ENCODE data around the gene SUB1.
"Not testable (repeated sequence)": the region's sequence is repeated elsewhere in the genome, so short reads cannot be mapped to it uniquely, and the experiment has no call there.

SUB1 gene

DNA sequence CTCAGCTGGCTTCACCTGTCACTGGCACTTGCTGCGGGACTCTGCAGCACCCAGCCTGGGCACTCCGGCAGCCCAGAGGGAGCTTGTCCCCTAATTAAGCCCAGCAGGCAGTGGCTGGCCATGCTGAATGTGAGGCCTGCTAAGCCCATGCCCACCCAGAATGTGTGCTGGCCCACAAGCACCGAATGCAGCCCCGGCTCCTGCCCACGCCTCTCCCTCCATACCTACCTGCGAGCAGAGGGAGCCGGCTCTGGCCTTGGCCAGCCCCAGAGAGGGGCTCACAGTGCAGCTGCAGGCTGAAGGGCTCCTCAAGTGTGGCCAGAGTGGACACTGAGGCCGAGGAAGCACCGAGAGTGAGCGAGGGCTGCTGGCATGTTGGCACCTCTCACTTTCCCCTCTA is 32.4 kb upstream of the SUB1 start:
- no peak for DNase-seq
- no peak overlapping the region for H3K27ac ChIP-seq
- no peaks in the 10 kb centered on the region for H3K36me3 ChIP-seq (replicated peaks)
- no peaks in the 10 kb centered on the region for H3K27me3 ChIP-seq (replicated peaks)
- TF ChIP-seq, protein P1, sequence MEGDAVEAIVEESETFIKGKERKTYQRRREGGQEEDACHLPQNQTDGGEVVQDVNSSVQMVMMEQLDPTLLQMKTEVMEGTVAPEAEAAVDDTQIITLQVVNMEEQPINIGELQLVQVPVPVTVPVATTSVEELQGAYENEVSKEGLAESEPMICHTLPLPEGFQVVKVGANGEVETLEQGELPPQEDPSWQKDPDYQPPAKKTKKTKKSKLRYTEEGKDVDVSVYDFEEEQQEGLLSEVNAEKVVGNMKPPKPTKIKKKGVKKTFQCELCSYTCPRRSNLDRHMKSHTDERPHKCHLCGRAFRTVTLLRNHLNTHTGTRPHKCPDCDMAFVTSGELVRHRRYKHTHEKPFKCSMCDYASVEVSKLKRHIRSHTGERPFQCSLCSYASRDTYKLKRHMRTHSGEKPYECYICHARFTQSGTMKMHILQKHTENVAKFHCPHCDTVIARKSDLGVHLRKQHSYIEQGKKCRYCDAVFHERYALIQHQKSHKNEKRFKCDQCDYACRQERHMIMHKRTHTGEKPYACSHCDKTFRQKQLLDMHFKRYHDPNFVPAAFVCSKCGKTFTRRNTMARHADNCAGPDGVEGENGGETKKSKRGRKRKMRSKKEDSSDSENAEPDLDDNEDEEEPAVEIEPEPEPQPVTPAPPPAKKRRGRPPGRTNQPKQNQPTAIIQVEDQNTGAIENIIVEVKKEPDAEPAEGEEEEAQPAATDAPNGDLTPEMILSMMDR (IDR thresholded peaks at IDR 0.05; ENCODE audit: low read depth, low read length, missing control alignments) = no peak
- in situ Hi-C loops (cut with HindIII; ENCODE audit: low pct_ligation_motif_present, low sequenced_read_pairs) = no loop called here
- no peak overlapping the region for H3K4me3 ChIP-seq (ENCODE audit: low read depth, low read length)

DNA sequence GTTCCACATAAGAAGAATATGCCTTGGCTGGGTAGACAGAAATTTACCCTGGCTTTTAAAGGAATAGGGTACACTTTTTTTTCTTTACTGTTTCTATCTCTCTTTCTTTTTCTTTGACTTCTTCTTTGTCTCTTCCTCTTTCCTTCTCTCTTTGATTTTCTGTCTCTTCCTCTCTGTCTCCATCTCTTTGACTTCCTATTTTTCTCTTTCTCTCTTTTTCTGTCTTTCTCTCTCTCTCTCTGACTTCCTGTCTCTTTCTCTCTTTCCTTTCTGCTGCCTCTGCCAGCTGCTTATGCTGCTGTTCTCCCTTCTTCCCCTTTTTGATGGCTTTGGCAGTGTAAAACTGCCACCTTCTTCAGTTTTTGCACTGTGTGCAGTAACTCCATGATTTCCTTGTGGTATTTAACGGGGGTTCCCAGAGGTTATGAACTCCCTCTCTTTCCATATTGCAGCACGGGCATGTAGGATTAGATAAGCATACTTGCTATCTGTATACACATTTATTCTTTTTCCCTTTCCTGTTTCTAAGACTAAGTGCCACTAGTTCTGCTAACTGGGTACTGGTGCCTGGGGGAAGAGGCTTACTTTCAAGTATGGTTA is 31.1 kb upstream of the SUB1 start:
- in situ Hi-C loops (cut with HindIII; ENCODE audit: low pct_ligation_motif_present, low sequenced_read_pairs); H3K36me3 ChIP-seq (replicated peaks); DNase-seq: not testable (repeated sequence)

DNA sequence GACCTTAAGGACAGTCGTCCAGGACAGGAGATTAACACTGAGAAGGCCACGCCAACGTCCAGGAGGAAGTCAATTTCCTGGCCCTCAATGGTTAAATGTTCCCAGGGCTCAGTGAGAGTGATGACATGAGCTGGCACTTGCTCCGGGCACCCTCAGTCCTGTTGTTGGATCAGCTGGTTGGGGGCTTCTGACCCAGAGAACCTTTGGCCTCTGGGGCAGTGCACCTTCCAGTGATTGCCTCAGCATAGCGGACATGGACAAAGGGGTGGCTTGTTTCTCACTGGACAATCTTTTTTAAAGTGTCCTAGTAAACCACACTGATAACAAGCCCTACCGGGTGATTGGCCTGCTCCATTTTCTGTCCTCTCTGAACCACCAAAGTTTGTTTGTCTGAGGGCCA is 28.8 kb upstream of the SUB1 start:
- H3K27me3 ChIP-seq (replicated peaks); H3K4me3 ChIP-seq (ENCODE audit: low read depth, low read length); H3K27ac ChIP-seq; H3K36me3 ChIP-seq (replicated peaks); in situ Hi-C loops (cut with HindIII; ENCODE audit: low pct_ligation_motif_present, low sequenced_read_pairs); DNase-seq: not testable (repeated sequence)

More for the DNA sequence above, 31.1 kb upstream of the SUB1 start:
- H3K27me3 ChIP-seq (replicated peaks); H3K27ac ChIP-seq; H3K4me3 ChIP-seq (ENCODE audit: low read depth, low read length): not testable (repeated sequence)

DNA sequence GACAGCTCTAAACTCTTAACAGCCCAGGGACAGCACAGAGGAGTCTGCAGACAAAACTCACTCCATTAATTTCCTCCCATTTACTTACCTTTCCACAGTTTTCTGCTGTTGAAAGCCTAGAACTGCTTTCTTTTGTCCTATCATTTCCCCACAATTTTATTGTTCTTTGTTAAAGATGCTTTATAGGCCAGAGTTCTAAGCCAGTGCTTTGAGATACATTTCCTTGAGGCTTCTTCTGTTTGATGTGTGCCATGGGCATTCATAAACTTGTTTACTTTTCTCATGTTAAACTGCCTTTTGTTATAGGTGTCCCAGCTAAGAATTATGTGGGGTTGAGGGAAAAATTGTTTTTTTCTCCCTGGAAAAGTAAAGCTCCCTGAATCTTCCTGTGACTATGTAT is 25.9 kb upstream of the SUB1 start:
- in situ Hi-C loops (cut with HindIII; ENCODE audit: low pct_ligation_motif_present, low sequenced_read_pairs) = no loop called here

DNA sequence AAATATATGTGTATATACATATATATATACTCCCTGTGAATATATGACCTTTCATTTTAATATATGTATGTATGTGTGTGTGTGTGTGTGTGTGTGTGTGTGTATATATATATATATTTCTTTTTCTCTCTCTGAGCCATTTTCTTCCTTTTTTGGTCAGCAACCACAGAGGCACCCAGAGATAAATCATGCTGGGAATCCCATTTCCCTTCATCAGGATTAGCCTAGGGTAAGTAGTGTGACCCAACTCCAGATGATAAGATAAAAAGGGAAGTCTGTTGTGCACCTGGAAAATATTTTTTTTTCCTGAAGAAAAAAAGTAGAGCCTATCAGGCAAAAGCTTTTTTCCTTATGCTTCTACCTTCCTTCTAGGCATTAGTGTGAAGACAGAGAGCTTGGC is 25.4 kb upstream of the SUB1 start:
- Histone ChIP-seq H3K36me3 (replicated peaks) (no peaks in the 10 kb centered on the region), H3K27me3 (replicated peaks) (no peaks in the 10 kb centered on the region), H3K4me3 (ENCODE audit: low read depth, low read length) (no peak overlapping the region), H3K27ac (no peak overlapping the region)
- TF ChIP-seq, protein P1 (IDR thresholded peaks at IDR 0.05; ENCODE audit: low read depth, low read length, missing control alignments) = no peak
- DNase-seq = no peak
- in situ Hi-C loops (cut with HindIII; ENCODE audit: low pct_ligation_motif_present, low sequenced_read_pairs) = no loop called here

More for the DNA sequence above, 25.9 kb upstream of the SUB1 start:
- H3K27ac ChIP-seq = no peak overlapping the region
- H3K27me3 ChIP-seq (replicated peaks) = no peaks in the 10 kb centered on the region
- H3K36me3 ChIP-seq (replicated peaks) = no peaks in the 10 kb centered on the region
- no peak overlapping the region for H3K4me3 ChIP-seq (ENCODE audit: low read depth, low read length)
- DNase-seq = no peak
- TF ChIP-seq, protein P1 (IDR thresholded peaks at IDR 0.05; ENCODE audit: low read depth, low read length, missing control alignments) = no peak

DNA sequence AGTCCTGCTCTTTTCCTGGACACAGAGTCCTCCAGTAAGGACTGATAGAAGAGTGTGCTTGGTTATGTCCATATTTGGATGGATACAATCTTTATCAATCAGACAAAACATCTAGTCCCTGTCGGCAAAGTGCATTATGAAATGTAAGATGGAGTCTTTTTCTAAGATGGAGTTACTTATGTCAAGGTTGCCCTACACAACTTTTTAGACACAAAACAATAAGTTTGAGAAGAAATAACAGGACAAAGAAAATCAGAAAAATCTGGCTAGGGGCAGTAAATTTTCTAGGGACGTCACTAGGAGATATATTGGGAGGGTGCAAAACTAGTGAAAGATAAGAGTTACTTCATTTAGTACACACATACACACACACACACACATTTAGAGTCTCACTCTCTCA is 23.3 kb upstream of the SUB1 start:
- no peak for DNase-seq
- TF ChIP-seq, protein P1 (IDR thresholded peaks at IDR 0.05; ENCODE audit: low read depth, low read length, missing control alignments) = no peak
- H3K36me3 ChIP-seq (replicated peaks) = no peaks in the 10 kb centered on the region
- in situ Hi-C loops (cut with HindIII; ENCODE audit: low pct_ligation_motif_present, low sequenced_read_pairs) = no loop called here
- no peaks in the 10 kb centered on the region for H3K27me3 ChIP-seq (replicated peaks)
- no peak overlapping the region for H3K4me3 ChIP-seq (ENCODE audit: low read depth, low read length)
- no peak overlapping the region for H3K27ac ChIP-seq

DNA sequence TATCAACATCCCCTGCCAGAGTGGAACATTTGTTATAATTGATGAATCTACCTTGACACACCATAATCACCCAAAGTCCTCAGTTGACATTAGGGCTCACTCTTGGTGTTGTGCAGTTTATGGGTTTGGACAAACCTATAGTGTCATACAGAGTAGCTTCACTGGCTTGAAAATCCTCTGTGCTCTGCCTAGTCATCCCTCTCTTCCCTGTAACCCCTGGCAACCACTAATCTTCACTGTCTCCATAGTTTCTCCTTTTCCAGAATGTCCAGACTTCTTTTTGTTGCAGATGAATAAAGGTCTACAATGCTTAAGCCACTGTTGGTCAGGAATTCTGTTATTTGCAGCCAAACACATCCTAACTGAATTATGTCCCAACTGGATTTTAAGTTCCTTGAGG is 22.5 kb upstream of the SUB1 start:
- no peaks in the 10 kb centered on the region for H3K36me3 ChIP-seq (replicated peaks)
- in situ Hi-C loops (cut with HindIII; ENCODE audit: low pct_ligation_motif_present, low sequenced_read_pairs) = no loop called here
- TF ChIP-seq, protein P1 (IDR thresholded peaks at IDR 0.05; ENCODE audit: low read depth, low read length, missing control alignments) = no peak

More for the DNA sequence above, 22.5 kb upstream of the SUB1 start:
- H3K27ac ChIP-seq = no peak overlapping the region
- H3K4me3 ChIP-seq (ENCODE audit: low read depth, low read length) = no peak overlapping the region
- no peak for DNase-seq
- no peaks in the 10 kb centered on the region for H3K27me3 ChIP-seq (replicated peaks)

Data from brain microvascular endothelial cell (primary cell).